SJSA1 (cell line): ENCODE results near the gene RFX5. TPM values are rescaled to one million over a fixed set of nuclear protein-coding genes. Genes with fewer than 3 reads are reported as not detected.
"Not testable (repeated sequence)": the region's sequence is repeated elsewhere in the genome, so short reads cannot be mapped to it uniquely, and the experiment has no call there.

Experiments
- DNase-seq, 2 experiments: peaks; one replicate each; pipeline ENCODE4 v3.0.0-alpha.2; 2015 to 2020; ENCODE audit warnings: low spot score in 2 of 2, low read depth in 1 of 2
- H3K27ac ChIP-seq: fragments of 250-450 bp; sonication (Bioruptor Pico); 2 replicates; pipeline ENCODE4 v1.5.1; 2020; ENCODE audit warnings: mild to moderate bottlenecking, moderate library complexity
- H3K27me3 ChIP-seq: fragments of 250-450 bp; sonication (Bioruptor Pico); replicated peaks from 2 replicates; pipeline ENCODE4 v1.5.1; 2020; ENCODE audit warnings: mild to moderate bottlenecking, moderate library complexity
- H3K36me3 ChIP-seq: fragments of 250-450 bp; sonication (Bioruptor Pico); 2 replicates; pipeline ENCODE4 v1.5.1; 2020; ENCODE audit warnings: mild to moderate bottlenecking
- H3K4me1 ChIP-seq: fragments of 250-450 bp; sonication (Bioruptor Pico); replicated peaks from 2 replicates; pipeline ENCODE4 v1.6.1; 2021; ENCODE audit warnings: mild to moderate bottlenecking
- H3K4me3 ChIP-seq: fragments of 250-450 bp; sonication (Bioruptor Pico); 2 replicates; pipeline ENCODE4 v1.5.1; 2020; ENCODE audit warnings: mild to moderate bottlenecking
- H3K9me3 ChIP-seq: fragments of 250-450 bp; sonication (Bioruptor Pico); replicated peaks from 2 replicates; pipeline ENCODE4 v1.5.1; 2020; ENCODE audit warnings: mild to moderate bottlenecking
- total RNA-seq: library from RNA; depleted of rRNA; stranded (reverse); fragments of >200 nt; shearing (Covaris generic); gene quantifications from 2 replicates; pipeline ENCODE4 v1.2.3, GENCODE V29; 2014

Gene RFX5
- total RNA-seq, 1 experiment from 2014 or later, result 46.9 TPM

DNA sequence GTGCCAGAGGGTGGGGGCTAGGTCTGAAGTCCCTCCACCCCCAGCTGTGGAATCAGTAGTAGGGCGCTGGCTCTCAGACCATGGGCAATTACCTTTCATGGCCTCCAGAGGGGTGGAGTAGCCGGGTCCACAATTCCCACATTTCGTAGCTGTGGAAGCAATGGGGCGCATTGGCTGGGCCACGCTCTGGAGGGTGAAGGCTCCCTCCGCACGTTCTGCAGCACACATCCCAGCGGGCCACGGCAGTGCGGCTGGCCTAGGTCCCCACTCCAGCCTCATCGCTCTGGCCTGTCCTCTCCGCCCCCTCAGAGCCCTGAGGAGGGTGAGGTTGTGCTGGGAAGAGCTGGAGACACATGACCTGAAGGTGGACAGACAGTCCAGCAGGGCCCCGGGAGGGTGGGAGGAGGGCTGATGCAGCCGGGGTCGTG, 22.6 kb upstream of the RFX5 start:
- no peak overlapping the region for H3K4me3 ChIP-seq
- peaks cover 17% of the 10 kb centered on the region for H3K4me1 ChIP-seq
- no peak for DNase-seq
- peaks cover 13% of the 10 kb centered on the region for H3K36me3 ChIP-seq
- H3K27me3 ChIP-seq, result no peaks in the 10 kb centered on the region
- H3K27ac ChIP-seq, result no peak overlapping the region
- no peaks in the 10 kb centered on the region for H3K9me3 ChIP-seq

DNA sequence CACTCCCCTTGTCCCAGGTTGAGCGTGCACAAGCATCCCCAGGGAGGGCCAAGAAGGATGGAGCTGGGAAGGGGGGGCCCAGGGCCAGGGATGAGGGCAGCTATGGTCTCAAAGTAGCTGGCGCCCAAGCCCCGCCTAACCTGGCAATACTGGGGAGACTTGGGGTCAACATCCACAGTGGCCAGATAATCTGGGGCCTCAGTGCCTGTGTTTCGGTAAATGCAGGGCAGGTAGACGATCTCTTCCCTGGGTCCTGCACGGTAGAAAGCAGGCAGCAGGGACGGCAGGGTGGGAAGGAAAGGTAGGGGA, 22.2 kb upstream of the RFX5 start:
- Histone ChIP-seq H3K9me3 (no peaks in the 10 kb centered on the region), H3K4me1 (peaks cover 17% of the 10 kb centered on the region), H3K27ac (no peak overlapping the region), H3K36me3 (peaks cover 15% of the 10 kb centered on the region), H3K4me3 (no peak overlapping the region), H3K27me3 (no peaks in the 10 kb centered on the region)
- DNase-seq, result no peak

DNA sequence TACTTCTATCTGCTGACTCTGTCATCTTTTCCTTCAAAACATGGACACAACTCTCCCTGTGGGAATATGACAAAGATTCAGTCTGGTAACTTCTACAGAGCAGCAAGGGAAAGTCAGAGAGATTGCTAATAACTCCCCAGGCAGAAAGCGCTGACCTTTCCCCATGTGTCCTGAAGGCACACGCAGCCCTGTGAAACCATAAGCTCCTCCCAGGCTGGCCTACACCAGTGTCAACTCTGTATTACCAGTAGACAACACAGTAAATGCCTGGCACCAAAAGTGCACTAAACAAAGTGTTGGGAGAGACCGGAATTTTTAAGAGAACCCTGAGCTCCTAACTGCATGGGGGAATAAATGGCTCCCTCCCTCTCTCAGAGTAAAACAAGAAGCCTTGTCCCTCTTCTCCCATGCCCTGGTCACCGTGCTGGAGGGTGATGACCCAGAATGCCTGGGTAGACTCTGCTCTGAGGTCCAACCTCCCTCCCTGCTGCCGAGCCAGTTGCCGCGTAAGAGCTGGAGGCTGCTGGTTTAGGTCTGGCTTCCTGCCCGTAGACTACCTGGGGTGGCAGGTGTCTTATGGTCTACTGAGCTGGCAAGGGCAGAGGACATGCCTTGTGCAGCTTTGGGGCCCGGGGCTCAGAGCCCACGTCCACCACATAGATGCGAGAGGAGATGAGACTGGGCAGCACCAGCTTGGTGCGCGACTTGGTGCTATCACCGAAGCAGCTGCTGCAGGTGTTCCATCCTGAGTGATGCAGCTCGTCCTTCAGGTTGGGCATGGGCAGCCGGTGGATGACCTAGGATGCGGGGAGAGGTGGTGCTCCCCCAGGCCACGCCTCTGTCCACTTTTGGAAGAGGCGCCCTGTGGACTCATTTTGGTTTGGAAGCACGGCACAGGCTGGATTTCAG, 21.6 kb upstream of the RFX5 start:
- DNase-seq, result no peak
- H3K9me3 ChIP-seq, result no peaks in the 10 kb centered on the region

DNA sequence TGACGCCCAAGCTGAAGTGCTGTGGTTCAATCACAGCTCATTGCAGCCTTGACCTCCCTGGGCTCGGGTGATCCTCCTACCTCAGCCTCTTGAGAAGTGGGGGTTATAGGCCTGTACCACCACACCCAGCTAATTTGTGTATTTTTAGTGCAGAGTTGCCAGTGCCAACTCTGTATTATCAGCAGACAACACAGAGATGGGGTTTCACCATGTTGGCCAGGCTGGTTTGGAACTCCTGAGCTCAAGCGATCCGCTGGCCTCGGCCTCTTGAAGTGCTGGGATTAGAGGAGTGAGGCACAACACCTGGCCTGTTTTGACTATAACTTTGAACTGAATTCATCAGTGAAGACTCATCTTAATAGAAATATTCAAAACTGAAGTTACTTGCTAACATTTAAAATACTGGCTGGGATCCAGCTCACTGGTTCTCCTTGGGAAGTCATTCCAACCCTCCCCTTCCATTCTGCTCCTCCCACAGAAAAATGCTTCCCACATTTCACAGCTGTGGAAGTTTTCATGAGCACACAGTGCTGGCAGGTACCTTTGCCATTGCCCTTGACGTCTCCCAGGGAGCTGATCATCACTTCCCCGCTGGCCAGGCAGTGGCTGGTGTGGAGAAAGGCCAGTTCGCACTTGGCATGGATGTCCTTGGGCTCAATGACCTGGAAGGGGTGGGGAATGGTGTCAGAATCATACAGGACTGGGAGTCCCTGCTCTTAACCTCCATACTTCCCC, 20.8 kb upstream of the RFX5 start:
- Histone ChIP-seq H3K27ac (no peak overlapping the region), H3K9me3 (peaks cover under 1% of the 10 kb centered on the region; the same call in 1 of the 2 replicates), H3K4me1 (peaks cover 15% of the 10 kb centered on the region), H3K4me3 (no peak overlapping the region), H3K36me3 (peaks cover 23% of the 10 kb centered on the region), H3K27me3 (no peaks in the 10 kb centered on the region)
- no peak for DNase-seq

More for the DNA sequence above, 21.6 kb upstream of the RFX5 start:
- Histone ChIP-seq H3K27ac (no peak overlapping the region), H3K27me3 (no peaks in the 10 kb centered on the region), H3K4me3 (no peak overlapping the region), H3K36me3 (peaks cover 21% of the 10 kb centered on the region), H3K4me1 (peaks cover 17% of the 10 kb centered on the region)

DNA sequence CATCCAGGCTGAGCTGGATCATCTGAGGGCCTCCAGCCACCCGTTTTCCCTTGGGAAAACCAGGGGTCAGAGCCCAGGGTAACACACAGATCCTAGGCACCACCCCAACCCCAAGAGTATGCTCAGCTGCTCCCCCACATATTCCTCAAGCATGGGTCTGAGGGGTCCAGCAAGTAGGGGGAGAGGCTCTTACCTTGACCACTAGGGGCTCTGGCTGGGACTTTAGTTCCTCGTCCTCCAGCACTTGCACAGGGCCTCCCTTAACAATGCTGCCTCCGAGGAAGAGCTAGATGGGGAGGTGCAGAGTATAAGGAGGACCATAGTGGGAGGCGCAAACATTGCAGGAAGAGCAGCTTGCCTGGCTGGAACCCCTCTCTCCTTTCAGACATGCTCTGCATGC, 17.9 kb upstream of the RFX5 start:
- Histone ChIP-seq H3K36me3 (peaks cover 23% of the 10 kb centered on the region), H3K4me1 (no peaks in the 10 kb centered on the region), H3K9me3 (peaks cover 9% of the 10 kb centered on the region; the same call in 1 of the 2 replicates), H3K27me3 (no peaks in the 10 kb centered on the region), H3K27ac (no peak overlapping the region), H3K4me3 (no peak overlapping the region)
- DNase-seq, result no peak

DNA sequence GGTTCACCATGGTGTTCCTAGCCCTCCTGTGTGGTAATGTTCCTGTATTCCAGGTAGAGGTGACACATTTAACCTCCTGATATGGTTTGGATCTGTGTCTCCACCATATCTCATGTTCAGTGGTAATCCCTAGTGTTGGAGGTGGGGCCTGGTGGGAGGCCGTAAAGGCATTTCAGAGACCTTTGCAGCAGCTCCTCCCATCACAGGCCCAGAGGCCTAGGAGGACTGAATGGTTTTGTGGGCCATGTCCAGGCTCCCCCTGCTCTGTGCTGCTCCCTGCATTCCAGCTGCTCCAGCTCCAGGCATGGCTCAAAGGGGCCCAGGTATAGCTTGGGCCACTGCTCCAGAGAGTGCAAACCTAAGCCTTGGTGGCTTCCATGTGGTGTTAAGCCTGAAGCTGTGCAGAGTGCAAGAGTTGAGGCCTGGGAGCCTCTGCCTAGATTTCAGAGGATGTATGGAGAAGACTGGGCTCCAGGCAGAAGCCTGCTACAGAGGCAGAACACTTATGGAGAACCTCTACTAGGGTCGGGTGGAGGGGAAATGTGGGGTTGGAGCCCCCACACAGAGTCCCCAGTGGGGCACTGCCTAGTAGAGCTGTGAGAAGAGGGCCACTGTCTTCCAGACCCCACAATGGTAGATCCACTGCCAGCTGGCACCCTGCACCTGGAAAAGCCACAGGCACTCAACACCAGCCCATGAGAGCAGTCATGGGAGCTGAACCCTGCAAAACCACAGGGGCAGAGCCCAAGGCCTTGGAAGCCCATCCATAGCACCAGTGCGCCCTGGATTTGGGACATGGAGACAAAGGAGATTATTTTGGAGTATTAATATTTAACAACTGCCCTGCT, 15.5 kb upstream of the RFX5 start:
- no peak overlapping the region for H3K27ac ChIP-seq
- H3K4me3 ChIP-seq, result no peak overlapping the region
- no peaks in the 10 kb centered on the region for H3K27me3 ChIP-seq
- H3K36me3 ChIP-seq, result peaks cover 23% of the 10 kb centered on the region
- no peak for DNase-seq
- peaks cover 9% of the 10 kb centered on the region; the same call in 1 of the 2 replicates for H3K9me3 ChIP-seq
- no peaks in the 10 kb centered on the region for H3K4me1 ChIP-seq

DNA sequence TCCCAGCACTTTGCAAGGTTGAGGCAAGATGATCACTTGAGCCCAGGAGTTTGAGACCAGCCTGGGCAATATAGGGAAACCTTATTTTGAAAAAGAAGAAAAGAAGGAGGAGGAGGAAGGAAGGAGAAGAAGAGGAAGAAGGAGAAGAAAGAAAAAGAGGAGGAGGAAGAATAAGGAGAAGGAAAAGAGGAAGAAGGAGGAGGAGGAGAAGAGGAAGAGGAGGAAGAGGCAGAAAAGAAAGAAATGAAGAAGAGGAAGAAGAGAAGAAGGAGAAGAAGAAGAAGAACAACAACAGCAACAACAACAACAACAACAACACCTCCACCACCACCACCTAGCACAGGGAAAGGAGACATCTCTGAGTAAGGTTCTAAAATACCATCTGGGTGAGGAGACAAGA, 14.8 kb upstream of the RFX5 start:
- Histone ChIP-seq H3K4me3 (no peak overlapping the region), H3K27me3 (no peaks in the 10 kb centered on the region), H3K36me3 (peaks cover 23% of the 10 kb centered on the region), H3K9me3 (peaks cover 9% of the 10 kb centered on the region; the same call in 1 of the 2 replicates), H3K27ac (no peak overlapping the region), H3K4me1 (peaks cover 3% of the 10 kb centered on the region)
- no peak for DNase-seq

DNA sequence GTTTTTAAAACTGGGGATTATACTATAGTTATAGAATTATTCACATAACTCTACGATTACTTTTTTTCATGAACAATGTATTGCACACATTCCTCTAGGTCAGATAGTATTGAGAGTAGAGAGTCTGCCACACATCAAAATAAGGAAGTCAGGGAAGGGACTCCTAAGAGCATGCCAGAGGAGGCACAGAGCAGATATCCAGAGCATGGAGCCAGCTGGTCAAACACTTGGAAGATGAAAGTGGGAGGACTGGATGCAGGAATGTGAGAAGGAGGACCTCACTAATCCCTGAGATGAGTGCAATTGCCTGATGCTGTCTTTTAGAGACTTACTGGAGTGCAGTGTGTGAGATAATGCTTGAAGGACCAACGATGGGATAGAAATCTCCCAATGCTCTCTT, 9.6 kb upstream of the RFX5 start:
- Histone ChIP-seq H3K27me3 (no peaks in the 10 kb centered on the region), H3K9me3 (no peaks in the 10 kb centered on the region), H3K4me1 (peaks cover 14% of the 10 kb centered on the region), H3K27ac (no peak overlapping the region; the same call in 1 of the 2 replicates), H3K36me3 (no peaks in the 10 kb centered on the region), H3K4me3 (no peak overlapping the region)
- peak in 1 of 2 experiments; percentile 45 for DNase-seq

DNA sequence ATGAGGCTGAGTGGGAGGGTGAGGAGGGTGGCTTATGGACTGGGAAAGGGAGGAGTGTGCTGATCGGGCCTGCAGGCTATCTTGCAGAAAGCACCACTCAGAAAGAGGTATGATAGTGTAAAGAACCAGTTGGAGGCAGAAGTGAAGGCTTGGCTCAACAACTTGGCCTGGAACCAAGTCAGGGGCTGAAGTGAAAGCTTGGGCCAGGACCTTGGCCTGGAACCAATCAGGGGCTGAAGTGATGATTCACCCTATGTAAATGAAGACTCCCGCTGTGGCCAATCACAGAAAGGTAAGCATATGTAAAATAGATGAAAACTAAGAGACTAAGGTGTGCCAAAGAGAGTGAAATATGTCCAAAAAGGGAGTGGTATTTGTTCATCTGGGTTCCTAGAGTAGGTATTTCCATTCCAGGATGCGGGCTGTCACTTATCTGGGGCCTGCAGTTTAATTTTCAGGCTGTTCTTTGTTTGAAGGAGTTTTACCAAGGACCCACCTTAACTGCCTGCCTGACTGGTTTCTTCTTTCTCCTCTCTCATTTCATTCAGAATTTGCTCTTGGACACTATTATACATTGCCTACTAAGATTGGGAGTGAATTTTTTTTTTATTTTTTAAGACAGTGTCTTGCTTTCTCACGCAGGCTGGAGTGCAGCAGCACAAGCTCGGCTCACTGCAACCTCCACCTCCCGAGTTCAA, 5.1 kb upstream of the RFX5 start:
- no peak overlapping the region for H3K4me3 ChIP-seq
- no peak for DNase-seq
- no peaks in the 10 kb centered on the region for H3K9me3 ChIP-seq
- H3K4me1 ChIP-seq, result peaks cover 22% of the 10 kb centered on the region
- H3K27ac ChIP-seq, result no peak overlapping the region
- H3K36me3 ChIP-seq, result no peaks in the 10 kb centered on the region
- no peaks in the 10 kb centered on the region for H3K27me3 ChIP-seq

DNA sequence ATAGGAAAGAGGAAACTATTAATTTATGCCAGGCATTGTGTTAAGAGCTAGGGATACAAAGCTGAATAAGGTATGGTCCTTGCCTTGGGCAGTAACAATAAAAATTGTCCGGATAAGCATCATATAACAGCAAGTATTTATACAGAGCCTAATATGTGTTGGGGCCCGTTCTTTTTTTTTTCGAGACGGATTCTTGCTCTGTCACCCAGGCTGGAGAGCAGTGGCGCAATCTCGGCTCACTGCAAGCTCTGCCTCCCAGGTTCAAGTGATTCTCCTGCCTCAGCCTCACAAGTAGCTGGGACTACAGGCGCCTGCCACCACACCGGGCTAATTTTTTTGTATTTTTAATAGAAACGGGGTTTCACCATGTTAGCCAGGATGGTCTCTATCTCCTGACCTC, 3.3 kb upstream of the RFX5 start:
- H3K27me3 ChIP-seq, H3K27ac ChIP-seq, H3K36me3 ChIP-seq, H3K9me3 ChIP-seq, H3K4me3 ChIP-seq, DNase-seq: not testable (repeated sequence)
- peaks cover 16% of the 10 kb centered on the region for H3K4me1 ChIP-seq

DNA sequence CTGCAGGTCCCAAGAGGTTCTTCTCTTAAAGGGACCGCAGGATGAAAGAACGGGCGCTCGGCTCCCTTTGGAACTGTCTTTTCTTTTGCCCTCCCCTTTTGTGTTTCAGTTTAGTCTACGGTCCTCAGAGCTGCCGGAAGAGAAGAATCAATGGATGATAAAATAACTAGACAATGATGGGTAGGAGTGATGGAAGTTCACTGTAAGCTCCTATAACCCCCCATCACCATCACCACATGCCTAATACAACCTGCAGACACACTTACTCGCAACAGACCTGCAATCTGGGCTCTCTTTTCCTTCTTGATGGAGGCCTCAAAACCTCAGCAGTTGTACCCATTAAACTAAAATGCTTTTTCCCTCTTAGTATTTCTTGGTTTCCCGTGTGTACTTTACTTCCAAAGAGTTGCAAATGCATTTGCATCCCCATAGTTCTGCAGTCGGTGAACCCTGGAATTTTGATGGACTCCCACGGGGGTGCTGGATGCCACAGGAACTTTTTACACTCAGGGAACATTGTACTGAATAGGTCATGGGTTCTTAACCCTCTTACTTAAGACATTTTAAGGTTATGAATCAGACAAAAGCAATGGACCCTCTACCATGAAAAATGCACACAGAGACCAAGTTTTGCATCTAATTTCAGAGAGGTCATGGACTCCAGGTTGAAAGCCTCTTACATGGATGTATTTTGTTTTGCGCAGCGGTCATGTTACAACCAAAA, 633 bp upstream of the RFX5 start:
- no peak for DNase-seq

DNA sequence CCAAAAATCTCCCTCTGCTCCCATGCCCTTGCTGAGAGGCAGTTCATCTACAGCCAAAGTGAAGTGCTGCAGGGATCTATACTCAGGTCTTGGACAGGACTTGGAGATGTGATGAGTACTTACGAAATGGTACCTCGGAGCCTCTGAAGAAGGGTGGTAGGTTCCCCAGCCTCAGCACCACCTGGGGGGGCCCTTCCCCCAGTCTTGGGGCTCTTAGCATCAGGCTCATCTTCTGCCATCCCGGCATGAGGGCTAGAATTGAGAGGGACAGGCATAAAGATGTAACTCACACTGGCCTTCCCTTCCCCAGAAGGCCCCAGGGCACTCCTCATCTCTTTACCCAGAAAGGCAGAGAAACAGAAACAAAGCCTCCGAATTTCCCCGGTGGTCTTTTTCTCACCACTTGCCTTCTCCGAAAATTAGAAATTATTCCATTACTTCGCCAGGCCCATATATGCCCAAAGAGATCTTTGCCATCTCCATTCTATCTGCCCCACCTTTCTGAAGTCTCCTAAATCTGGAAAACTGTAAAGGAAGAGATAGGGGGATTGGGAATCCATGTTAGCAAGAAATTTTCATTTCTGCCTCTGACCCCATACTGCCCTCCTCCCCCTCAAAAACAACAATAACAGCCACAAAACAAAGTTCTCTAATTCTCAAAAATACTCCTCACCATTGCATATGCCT, 827 bp downstream of the RFX5 start:
- peak overlapping the region; percentile 93 for H3K27ac ChIP-seq
- DNase-seq, result peak in 1 of 2 experiments; percentile 38
- H3K4me1 ChIP-seq, result peaks cover 16% of the 10 kb centered on the region
- H3K9me3 ChIP-seq, result no peaks in the 10 kb centered on the region
- peak overlapping the region; percentile 55 for H3K4me3 ChIP-seq
- peaks cover 30% of the 10 kb centered on the region for H3K36me3 ChIP-seq
- no peaks in the 10 kb centered on the region for H3K27me3 ChIP-seq

More for the DNA sequence above, 633 bp upstream of the RFX5 start:
- peaks cover 27% of the 10 kb centered on the region for H3K36me3 ChIP-seq
- H3K9me3 ChIP-seq, result no peaks in the 10 kb centered on the region
- peak overlapping the region; percentile 93 for H3K27ac ChIP-seq
- peak overlapping the region; percentile 55 for H3K4me3 ChIP-seq
- H3K4me1 ChIP-seq, result peaks cover 16% of the 10 kb centered on the region
- no peaks in the 10 kb centered on the region for H3K27me3 ChIP-seq
